ENCODE data around the gene EXD1.

GRCh38 chr15:41241221-41241964 is 10.8 kb upstream of the EXD1 start:
- no peak for TF ChIP-seq POU6F1 (CRISPR knock-in tag; IDR thresholded peaks at IDR 0.05; ENCODE audit: borderline replicate concordance, low read depth)
- no peak for TF ChIP-seq PATZ1 (CRISPR knock-in tag; IDR thresholded peaks at IDR 0.05; ENCODE audit: borderline replicate concordance)
- no peak for TF ChIP-seq ZC3H10 (CRISPR knock-in tag; IDR thresholded peaks at IDR 0.05)
- TF ChIP-seq CREB5 (CRISPR knock-in tag; IDR thresholded peaks at IDR 0.05; ENCODE audit: low read depth), result no peak
- TF ChIP-seq ARNTL (CRISPR knock-in tag; IDR thresholded peaks at IDR 0.05; ENCODE audit: borderline replicate concordance, low read depth), result no peak
- TF ChIP-seq TSHZ2 (CRISPR knock-in tag; IDR thresholded peaks at IDR 0.05), result no peak
- no peak for TF ChIP-seq CSRNP3 (CRISPR knock-in tag; IDR thresholded peaks at IDR 0.05)
- TF ChIP-seq RARB (CRISPR knock-in tag; IDR thresholded peaks at IDR 0.05), result no peak
